ENCODE data around the gene AUTS2. TPM values are rescaled to one million over a fixed set of nuclear protein-coding genes. Genes with fewer than 3 reads are reported as not detected.

Gene AUTS2
- total RNA-seq, 1 experiment from 2014 or later, result 42.1 TPM

- DNase-seq (ENCODE audit: low spot score), result no peak
- TF ChIP-seq CTCF (conservative IDR thresholded peaks at IDR 0.05; ENCODE audit: low read depth, low read length) (no peak), EZH2 (IDR thresholded peaks at IDR 0.05; ENCODE audit: borderline replicate concordance, low read depth, low read length, poor library complexity, severe bottlenecking) (no peak)
- no peaks in the 10 kb centered on the region for H3K36me3 ChIP-seq (ENCODE audit: insufficient read depth, low read length, poor library complexity, severe bottlenecking)
- POLR2A ChIA-PET (ENCODE audit: low non-redundant PET), result no interaction called here
- H3K27ac ChIP-seq (ENCODE audit: low read depth, low read length, poor library complexity, severe bottlenecking), result no peak overlapping the region
- H3K27me3 ChIP-seq (replicated peaks; ENCODE audit: insufficient read depth, low read depth, low read length, poor library complexity), result no peaks in the 10 kb centered on the region
- H3K4me1 ChIP-seq (ENCODE audit: insufficient read depth, low read length, poor library complexity, severe bottlenecking), result peaks cover 7% of the 10 kb centered on the region
- no TSS peak for BruUV-seq (replicated peaks)
- H3K4me3 ChIP-seq (ENCODE audit: low read depth, low read length, poor library complexity, severe bottlenecking), result no peak overlapping the region
- no peaks in the 10 kb centered on the region for H3K9me3 ChIP-seq (ENCODE audit: low read depth, low read length, poor library complexity, severe bottlenecking)
- intact Hi-C loops (cut with micrococcal nuclease; ENCODE audit: unreplicated experiment), result no loop called here
- CTCF ChIA-PET, result no interaction called here
Observed at GRCh38 chr7:69640925-69641594, 42.8 kb downstream of the AUTS2 start.

GRCh38 chr7:69643265-69643664 lies 45.0 kb downstream of the AUTS2 start:
- DNase-seq (ENCODE audit: low spot score), result no peak
- Histone ChIP-seq H3K36me3 (ENCODE audit: insufficient read depth, low read length, poor library complexity, severe bottlenecking) (no peaks in the 10 kb centered on the region), H3K4me1 (ENCODE audit: insufficient read depth, low read length, poor library complexity, severe bottlenecking) (peaks cover 7% of the 10 kb centered on the region), H3K9me3 (ENCODE audit: low read depth, low read length, poor library complexity, severe bottlenecking) (no peaks in the 10 kb centered on the region), H3K4me3 (ENCODE audit: low read depth, low read length, poor library complexity, severe bottlenecking) (no peak overlapping the region), H3K27me3 (replicated peaks; ENCODE audit: insufficient read depth, low read depth, low read length, poor library complexity) (no peaks in the 10 kb centered on the region), H3K27ac (ENCODE audit: low read depth, low read length, poor library complexity, severe bottlenecking) (no peak overlapping the region)
- intact Hi-C loops (cut with micrococcal nuclease; ENCODE audit: unreplicated experiment), result no loop called here
- TF ChIP-seq CTCF (conservative IDR thresholded peaks at IDR 0.05; ENCODE audit: low read depth, low read length) (no peak), EZH2 (IDR thresholded peaks at IDR 0.05; ENCODE audit: borderline replicate concordance, low read depth, low read length, poor library complexity, severe bottlenecking) (no peak)
- ChIA-PET POLR2A (ENCODE audit: low non-redundant PET) (no interaction called here), CTCF (no interaction called here)
- BruUV-seq (replicated peaks), result no TSS peak

- Histone ChIP-seq H3K36me3 (ENCODE audit: insufficient read depth, low read length, poor library complexity, severe bottlenecking) (no peaks in the 10 kb centered on the region), H3K4me1 (ENCODE audit: insufficient read depth, low read length, poor library complexity, severe bottlenecking) (peaks cover 7% of the 10 kb centered on the region), H3K27me3 (replicated peaks; ENCODE audit: insufficient read depth, low read depth, low read length, poor library complexity) (no peaks in the 10 kb centered on the region), H3K4me3 (ENCODE audit: low read depth, low read length, poor library complexity, severe bottlenecking) (no peak overlapping the region), H3K27ac (ENCODE audit: low read depth, low read length, poor library complexity, severe bottlenecking) (no peak overlapping the region), H3K9me3 (ENCODE audit: low read depth, low read length, poor library complexity, severe bottlenecking) (no peaks in the 10 kb centered on the region)
- POLR2A ChIA-PET (ENCODE audit: low non-redundant PET), result no interaction called here
- CTCF ChIA-PET, result no interaction called here
- intact Hi-C loops (cut with micrococcal nuclease; ENCODE audit: unreplicated experiment), result no loop called here
- BruUV-seq (replicated peaks), result no TSS peak
- no peak for DNase-seq (ENCODE audit: low spot score)
- TF ChIP-seq EZH2 (IDR thresholded peaks at IDR 0.05; ENCODE audit: borderline replicate concordance, low read depth, low read length, poor library complexity, severe bottlenecking), result no peak
- TF ChIP-seq CTCF (conservative IDR thresholded peaks at IDR 0.05; ENCODE audit: low read depth, low read length), result no peak
Observed at GRCh38 chr7:69643708-69644445, 45.6 kb downstream of the AUTS2 start.

Data from A673 (cell line).